ENCODE results near the gene TBL1XR1.

Gene TBL1XR1

GRCh38 chr3:177197041-177197726 is at the start of gene TBL1XR1:
TSS of gene TBL1XR1 (minus strand) at chr3:177197482. CDS start at chr3:177064977, 132,505 bp downstream.
- DNase-seq (ENCODE audit: low spot score) = peak; percentile 97

GRCh38 chr3:177245250-177245649 is 48.0 kb upstream of the TBL1XR1 start:
- no peak for DNase-seq (ENCODE audit: low spot score)

GRCh38 chr3:177244606-177245005 is 47.3 kb upstream of the TBL1XR1 start:
- no peak for DNase-seq (ENCODE audit: low spot score)

- DNase-seq (ENCODE audit: low spot score) = no peak
Observed at GRCh38 chr3:177238686-177239216, 41.5 kb upstream of the TBL1XR1 start.

GRCh38 chr3:177237206-177237605 is 39.9 kb upstream of the TBL1XR1 start:
- DNase-seq (ENCODE audit: low spot score) = no peak

- no peak for DNase-seq (ENCODE audit: low spot score)
Observed at GRCh38 chr3:177236704-177237103, 39.4 kb upstream of the TBL1XR1 start.

- no peak for DNase-seq (ENCODE audit: low spot score)
Observed at GRCh38 chr3:177234121-177234520, 36.8 kb upstream of the TBL1XR1 start.

- DNase-seq (ENCODE audit: low spot score) = no peak
Observed at GRCh38 chr3:177231242-177231641, 34.0 kb upstream of the TBL1XR1 start.

GRCh38 chr3:177230641-177231040 is 33.4 kb upstream of the TBL1XR1 start:
- no peak for DNase-seq (ENCODE audit: low spot score)

- no peak for DNase-seq (ENCODE audit: low spot score)
Observed at GRCh38 chr3:177229791-177230190, 32.5 kb upstream of the TBL1XR1 start.

- DNase-seq (ENCODE audit: low spot score) = no peak
Observed at GRCh38 chr3:177228601-177229190, 31.4 kb upstream of the TBL1XR1 start.

GRCh38 chr3:177224414-177224813 is 27.1 kb upstream of the TBL1XR1 start:
- no peak for DNase-seq (ENCODE audit: low spot score)

- DNase-seq (ENCODE audit: low spot score) = no peak
Observed at GRCh38 chr3:177221744-177222143, 24.5 kb upstream of the TBL1XR1 start.

GRCh38 chr3:177220136-177220974 is 23.1 kb upstream of the TBL1XR1 start:
- no peak for DNase-seq (ENCODE audit: low spot score)

GRCh38 chr3:177213801-177214535 is 16.7 kb upstream of the TBL1XR1 start:
- no peak for DNase-seq (ENCODE audit: low spot score)

GRCh38 chr3:177212756-177213155 is 15.5 kb upstream of the TBL1XR1 start:
- no peak for DNase-seq (ENCODE audit: low spot score)

GRCh38 chr3:177212278-177212610 is 15.0 kb upstream of the TBL1XR1 start:
- no peak for DNase-seq (ENCODE audit: low spot score)

- DNase-seq (ENCODE audit: low spot score) = no peak
Observed at GRCh38 chr3:177211503-177212277, 14.4 kb upstream of the TBL1XR1 start.

- no peak for DNase-seq (ENCODE audit: low spot score)
Observed at GRCh38 chr3:177210744-177211502, 13.6 kb upstream of the TBL1XR1 start.

GRCh38 chr3:177209509-177209908 is 12.2 kb upstream of the TBL1XR1 start:
- DNase-seq (ENCODE audit: low spot score) = no peak

- no peak for DNase-seq (ENCODE audit: low spot score)
Observed at GRCh38 chr3:177208781-177209180, 11.5 kb upstream of the TBL1XR1 start.

Measured in hepatic stellate cell (primary cell).